Activated T-cell treated with anti-CD3 and anti-CD28 coated beads for 24 hours (primary cell): ENCODE data around the gene AEBP2.
"Not testable (repeated sequence)": the region's sequence is repeated elsewhere in the genome, so short reads cannot be mapped to it uniquely, and the experiment has no call there.

ENCODE experiments used
- DNase-seq: peaks from one replicate; pipeline ENCODE4 v3.0.0-alpha.2; 2020; ENCODE audit warnings: low read depth

The AEBP2 gene

GRCh38 chr12:19507823-19508222 is 68.5 kb downstream of the AEBP2 start:
- no peak for DNase-seq

- DNase-seq = no peak
Observed at GRCh38 chr12:19510461-19510860, 71.2 kb downstream of the AEBP2 start.

GRCh38 chr12:19515179-19515578 is 75.9 kb downstream of the AEBP2 start:
- DNase-seq = no peak

GRCh38 chr12:19517583-19517982 is 78.3 kb downstream of the AEBP2 start:
- no peak for DNase-seq

GRCh38 chr12:19518209-19518608 is 78.9 kb downstream of the AEBP2 start:
- no peak for DNase-seq

GRCh38 chr12:19520646-19521415 is 81.5 kb downstream of the AEBP2 start:
- DNase-seq = no peak

GRCh38 chr12:19525274-19525673 is 86.0 kb downstream of the AEBP2 start:
- DNase-seq = no peak

- no peak for DNase-seq
Observed at GRCh38 chr12:19527866-19528265, 88.6 kb downstream of the AEBP2 start.

- no peak for DNase-seq
Observed at GRCh38 chr12:19528750-19529149, 89.5 kb downstream of the AEBP2 start.

- no peak for DNase-seq
Observed at GRCh38 chr12:19529951-19530636, 90.8 kb downstream of the AEBP2 start.

- no peak for DNase-seq
Observed at GRCh38 chr12:19530637-19531023, 91.3 kb downstream of the AEBP2 start.

GRCh38 chr12:19533567-19533966 is 94.3 kb downstream of the AEBP2 start:
- DNase-seq = no peak

- no peak for DNase-seq
Observed at GRCh38 chr12:19539071-19539470, 99.8 kb downstream of the AEBP2 start.

- no peak for DNase-seq
Observed at GRCh38 chr12:19539836-19540235, 100.5 kb downstream of the AEBP2 start.

GRCh38 chr12:19542606-19543005 is 103.3 kb downstream of the AEBP2 start:
- DNase-seq = no peak

- no peak for DNase-seq
Observed at GRCh38 chr12:19544353-19544752, 105.1 kb downstream of the AEBP2 start.

- DNase-seq = no peak
Observed at GRCh38 chr12:19545301-19545700, 106.0 kb downstream of the AEBP2 start.

GRCh38 chr12:19546027-19546426 is 106.7 kb downstream of the AEBP2 start:
- DNase-seq = no peak

- DNase-seq = no peak
Observed at GRCh38 chr12:19546611-19547162, 107.4 kb downstream of the AEBP2 start.

- no peak for DNase-seq
Observed at GRCh38 chr12:19547271-19547671, 108.0 kb downstream of the AEBP2 start.

- no peak for DNase-seq
Observed at GRCh38 chr12:19548834-19549233, 109.5 kb downstream of the AEBP2 start.

GRCh38 chr12:19550626-19551025 is 111.3 kb downstream of the AEBP2 start:
- no peak for DNase-seq

GRCh38 chr12:19552441-19553097 is 113.3 kb downstream of the AEBP2 start:
- DNase-seq = not testable (repeated sequence)
